GM12872 (cell line): ENCODE data around the gene IGF2.

Experiments
- TF ChIP-seq, protein P1 (sequence below): IDR thresholded peaks from 3 replicates; pipeline ENCODE4 v1.5.1; 2011; ENCODE audit warnings: low read depth, mild to moderate bottlenecking, low read length, moderate library complexity; ENCODE audit not compliant: insufficient read depth

The IGF2 gene

DNA sequence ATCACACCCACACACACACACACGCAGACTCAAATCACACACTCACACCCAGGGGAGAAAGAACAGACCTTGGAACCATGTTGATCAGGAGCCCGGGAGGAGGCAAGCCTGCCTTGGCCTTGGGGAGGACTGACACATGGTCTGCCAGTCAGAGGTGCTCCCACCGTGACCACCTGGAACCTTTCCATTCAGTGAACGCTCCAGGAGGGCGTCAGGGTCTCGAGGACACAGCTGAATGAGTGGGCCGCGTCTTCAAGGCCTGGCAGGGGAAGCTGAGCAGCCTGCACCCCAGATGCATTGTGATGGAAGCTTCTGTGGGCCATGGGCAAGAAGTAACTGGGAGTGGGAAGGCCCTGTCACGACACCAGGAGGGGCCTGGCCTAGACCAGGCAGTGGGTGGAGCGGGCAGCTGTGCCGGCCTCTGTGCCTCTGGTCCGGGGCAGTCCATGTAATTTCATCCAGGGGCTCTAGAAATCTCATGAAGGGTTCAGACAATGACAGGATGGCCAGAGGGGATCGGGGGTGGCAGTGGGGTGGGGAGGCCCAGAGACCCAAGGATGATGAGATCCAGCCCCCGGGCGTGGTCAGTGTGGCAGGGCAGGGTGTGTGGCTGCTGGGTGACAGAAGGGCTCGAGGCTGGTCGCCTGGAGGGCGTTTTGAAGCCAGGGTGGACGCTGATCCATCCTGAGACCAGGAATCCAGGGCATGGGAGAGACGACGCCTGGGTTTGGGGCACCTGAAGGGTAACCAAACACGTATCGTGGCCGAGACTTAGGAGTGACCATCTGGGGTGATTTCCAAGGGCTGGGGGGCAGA is 53.7 kb downstream of the IGF2 start:
- TF ChIP-seq, protein P1, sequence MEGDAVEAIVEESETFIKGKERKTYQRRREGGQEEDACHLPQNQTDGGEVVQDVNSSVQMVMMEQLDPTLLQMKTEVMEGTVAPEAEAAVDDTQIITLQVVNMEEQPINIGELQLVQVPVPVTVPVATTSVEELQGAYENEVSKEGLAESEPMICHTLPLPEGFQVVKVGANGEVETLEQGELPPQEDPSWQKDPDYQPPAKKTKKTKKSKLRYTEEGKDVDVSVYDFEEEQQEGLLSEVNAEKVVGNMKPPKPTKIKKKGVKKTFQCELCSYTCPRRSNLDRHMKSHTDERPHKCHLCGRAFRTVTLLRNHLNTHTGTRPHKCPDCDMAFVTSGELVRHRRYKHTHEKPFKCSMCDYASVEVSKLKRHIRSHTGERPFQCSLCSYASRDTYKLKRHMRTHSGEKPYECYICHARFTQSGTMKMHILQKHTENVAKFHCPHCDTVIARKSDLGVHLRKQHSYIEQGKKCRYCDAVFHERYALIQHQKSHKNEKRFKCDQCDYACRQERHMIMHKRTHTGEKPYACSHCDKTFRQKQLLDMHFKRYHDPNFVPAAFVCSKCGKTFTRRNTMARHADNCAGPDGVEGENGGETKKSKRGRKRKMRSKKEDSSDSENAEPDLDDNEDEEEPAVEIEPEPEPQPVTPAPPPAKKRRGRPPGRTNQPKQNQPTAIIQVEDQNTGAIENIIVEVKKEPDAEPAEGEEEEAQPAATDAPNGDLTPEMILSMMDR = no peak

DNA sequence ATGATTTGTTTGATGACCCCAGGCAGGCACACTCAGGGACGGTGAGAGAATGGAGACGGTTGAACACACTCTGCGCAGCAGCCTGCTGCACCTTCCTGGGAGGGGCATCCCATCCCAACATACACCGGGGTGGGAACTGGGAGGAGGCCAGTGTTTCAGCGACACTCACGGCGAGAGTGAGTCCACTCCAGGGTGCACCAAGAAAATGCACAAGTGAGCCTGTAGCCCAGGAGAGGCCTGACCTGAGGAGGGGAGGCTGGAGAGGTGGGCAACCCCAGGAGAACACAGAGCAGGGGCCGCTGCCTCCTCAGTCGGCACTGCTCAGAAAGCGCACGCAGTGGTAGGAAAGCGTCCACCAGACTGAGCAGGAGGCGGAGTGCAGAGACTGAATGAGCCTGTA is 54.5 kb downstream of the IGF2 start:
- TF ChIP-seq, protein P1 = no peak
